ENCODE measurements around the gene APOL4.

Gene APOL4

GRCh38 chr22:36151006-36151595 is 50.5 kb downstream of the APOL4 start:
- no peak for DNase-seq

- no peak for DNase-seq
Observed at GRCh38 chr22:36149441-36149840, 52.2 kb downstream of the APOL4 start.

GRCh38 chr22:36148411-36148810 is 53.2 kb downstream of the APOL4 start:
- DNase-seq = no peak

GRCh38 chr22:36147196-36147791 is 54.3 kb downstream of the APOL4 start:
- no peak for DNase-seq

GRCh38 chr22:36145881-36146280 is 55.7 kb downstream of the APOL4 start:
- DNase-seq = no peak

GRCh38 chr22:36144886-36145541 is 56.6 kb downstream of the APOL4 start:
- peak; percentile 43 for DNase-seq

GRCh38 chr22:36143956-36144355 is 57.7 kb downstream of the APOL4 start:
- DNase-seq = no peak

- DNase-seq = no peak
Observed at GRCh38 chr22:36143066-36143815, 58.4 kb downstream of the APOL4 start.

GRCh38 chr22:36141481-36141880 is 60.1 kb downstream of the APOL4 start:
- no peak for DNase-seq

Measured in NCI-H2171 treated with DMSO at 0.1 percent for 48 hours (cell line).